Measurements from ENCODE around the gene PLS3.

GRCh38 chrX:115687595-115687994 lies 126.6 kb downstream of the PLS3 start:
- TF ChIP-seq, protein P1, sequence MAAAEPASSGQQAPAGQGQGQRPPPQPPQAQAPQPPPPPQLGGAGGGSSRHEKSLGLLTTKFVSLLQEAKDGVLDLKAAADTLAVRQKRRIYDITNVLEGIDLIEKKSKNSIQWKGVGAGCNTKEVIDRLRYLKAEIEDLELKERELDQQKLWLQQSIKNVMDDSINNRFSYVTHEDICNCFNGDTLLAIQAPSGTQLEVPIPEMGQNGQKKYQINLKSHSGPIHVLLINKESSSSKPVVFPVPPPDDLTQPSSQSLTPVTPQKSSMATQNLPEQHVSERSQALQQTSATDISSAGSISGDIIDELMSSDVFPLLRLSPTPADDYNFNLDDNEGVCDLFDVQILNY (CRISPR knock-in tag; IDR thresholded peaks at IDR 0.05), result no peak
- no peak for TF ChIP-seq PURB (CRISPR knock-in tag; IDR thresholded peaks at IDR 0.05; ENCODE audit: low read depth)
- no peak for TF ChIP-seq SREBF2 (CRISPR knock-in tag; IDR thresholded peaks at IDR 0.05)
- TF ChIP-seq EZH2 (IDR thresholded peaks at IDR 0.05; ENCODE audit: borderline replicate concordance, low read depth, low read length), result no peak
- no peak for TF ChIP-seq RAD51 (IDR thresholded peaks at IDR 0.05; ENCODE audit: borderline replicate concordance, low read depth)
- no peak for TF ChIP-seq RAD21 (CRISPR knock-in tag; conservative IDR thresholded peaks at IDR 0.05 in 1 of 2, IDR thresholded peaks at IDR 0.05 in 1 of 2)
